Stimulated activated naive CD8-positive, alpha-beta T cell treated with anti-CD3 and anti-CD28 coated beads, Interleukin-15, amount 100 ng/mL, for 72 hours (primary cell): ENCODE data around the gene PRG2.
"Not testable (repeated sequence)": the region's sequence is repeated elsewhere in the genome, so short reads cannot be mapped to it uniquely, and the experiment has no call there.

Experiments used
- ATAC-seq: fragments of 150-1000 bp; cut with Tn5 transposase; 2 replicates; pipeline ENCODE4 v1.10.0; 2021; ENCODE audit warnings: mild to moderate bottlenecking, moderate library complexity
- DNase-seq, 2 donors: peaks; one replicate each; pipeline ENCODE4 v3.0.0; 2021 to 2022
- H3K27ac Mint-ChIP-seq, 2 donors: one replicate each; pipeline ENCODE4 v1.8.0; 2022; ENCODE audit warnings: mild to moderate bottlenecking in 2 of 2, mixed read lengths in 2 of 2, moderate library complexity in 2 of 2
- H3K27me3 Mint-ChIP-seq: one replicate; pipeline ENCODE4 v1.8.0; 2022; ENCODE audit warnings: mixed read lengths
- H3K4me1 Mint-ChIP-seq: one replicate; pipeline ENCODE4 v1.8.0; 2022; ENCODE audit warnings: mild to moderate bottlenecking, mixed read lengths
- H3K4me3 Mint-ChIP-seq, 2 donors: one replicate each; pipeline ENCODE4 v1.8.0; 2022; ENCODE audit warnings: mild to moderate bottlenecking in 2 of 2, mixed read lengths in 2 of 2, moderate library complexity in 1 of 2
- H3K9me3 Mint-ChIP-seq, 2 donors: one replicate each; pipeline ENCODE4 v1.8.0; 2022; ENCODE audit warnings: mixed read lengths in 2 of 2

PRG2 gene

GRCh38 chr11:57407010-57407920 lies 16.8 kb upstream of the PRG2 start:
- peak overlapping the region; percentile 81 to 93 for H3K27ac Mint-ChIP-seq
- DNase-seq (no peak), ATAC-seq (no peak)
- no peaks in the 10 kb centered on the region for H3K9me3 Mint-ChIP-seq
- no peaks in the 10 kb centered on the region for H3K27me3 Mint-ChIP-seq
- H3K4me3 Mint-ChIP-seq = peak overlapping the region in 1 of 2 donors; percentile 49
- peaks cover 73% of the 10 kb centered on the region for H3K4me1 Mint-ChIP-seq

- DNase-seq (peak; percentile 29 to 64), ATAC-seq (peak; percentile 96)
- Mint-ChIP-seq H3K9me3 (no peaks in the 10 kb centered on the region), H3K27me3 (no peaks in the 10 kb centered on the region), H3K4me1 (peaks cover 70% of the 10 kb centered on the region), H3K27ac (peak overlapping the region; percentile 81 to 93), H3K4me3 (peak overlapping the region; percentile 15 to 49)
These were observed 16.0 kb upstream of the PRG2 start for GRCh38 chr11:57406337-57406904.

- H3K27ac Mint-ChIP-seq = peak overlapping the region in 1 of 2 donors; percentile 56
- H3K27me3 Mint-ChIP-seq = no peaks in the 10 kb centered on the region
- no peak for ATAC-seq
- no peak overlapping the region for H3K4me3 Mint-ChIP-seq
- no peaks in the 10 kb centered on the region for H3K9me3 Mint-ChIP-seq
- DNase-seq = no peak
- H3K4me1 Mint-ChIP-seq = peaks cover 63% of the 10 kb centered on the region
These were observed 14.9 kb upstream of the PRG2 start for GRCh38 chr11:57405271-57405860.

- H3K27me3 Mint-ChIP-seq = no peaks in the 10 kb centered on the region
- no peak for ATAC-seq
- H3K27ac Mint-ChIP-seq = no peak overlapping the region
- DNase-seq = no peak
- H3K4me1 Mint-ChIP-seq = peaks cover 47% of the 10 kb centered on the region
- H3K4me3 Mint-ChIP-seq = no peak overlapping the region
- no peaks in the 10 kb centered on the region for H3K9me3 Mint-ChIP-seq
These were observed 13.3 kb upstream of the PRG2 start for GRCh38 chr11:57403802-57404147.

GRCh38 chr11:57403003-57403801 lies 12.8 kb upstream of the PRG2 start:
- not testable (repeated sequence) for DNase-seq, ATAC-seq, H3K9me3 Mint-ChIP-seq, H3K4me3 Mint-ChIP-seq, H3K27me3 Mint-ChIP-seq
- H3K4me1 Mint-ChIP-seq = peaks cover 41% of the 10 kb centered on the region
- H3K27ac Mint-ChIP-seq = peak overlapping the region; percentile 35 to 78

GRCh38 chr11:57402188-57403002 lies 11.9 kb upstream of the PRG2 start:
- ATAC-seq (no peak), DNase-seq (no peak)
- Mint-ChIP-seq H3K9me3 (no peaks in the 10 kb centered on the region), H3K27ac (peak overlapping the region; percentile 35 to 78), H3K4me3 (no peak overlapping the region), H3K27me3 (no peaks in the 10 kb centered on the region), H3K4me1 (peaks cover 34% of the 10 kb centered on the region)

- DNase-seq (no peak), ATAC-seq (no peak)
- H3K9me3 Mint-ChIP-seq = no peaks in the 10 kb centered on the region
- no peak overlapping the region for H3K4me3 Mint-ChIP-seq
- peaks cover 11% of the 10 kb centered on the region for H3K4me1 Mint-ChIP-seq
- H3K27me3 Mint-ChIP-seq = no peaks in the 10 kb centered on the region
- no peak overlapping the region for H3K27ac Mint-ChIP-seq
These were observed 9.6 kb upstream of the PRG2 start for GRCh38 chr11:57399972-57400578.

- Mint-ChIP-seq H3K4me3 (no peak overlapping the region), H3K4me1 (peaks cover 10% of the 10 kb centered on the region), H3K27ac (no peak overlapping the region), H3K9me3 (no peaks in the 10 kb centered on the region), H3K27me3 (no peaks in the 10 kb centered on the region)
- DNase-seq (no peak), ATAC-seq (no peak)
These were observed 8.8 kb upstream of the PRG2 start for GRCh38 chr11:57399221-57399620.

- Mint-ChIP-seq H3K4me3 (no peak overlapping the region), H3K9me3 (no peaks in the 10 kb centered on the region), H3K4me1 (no peaks in the 10 kb centered on the region), H3K27me3 (no peaks in the 10 kb centered on the region), H3K27ac (no peak overlapping the region)
- DNase-seq (no peak), ATAC-seq (no peak)
These were observed 7.0 kb upstream of the PRG2 start for GRCh38 chr11:57397394-57397990.

GRCh38 chr11:57396744-57397143 lies 6.3 kb upstream of the PRG2 start:
- Mint-ChIP-seq H3K4me1 (no peaks in the 10 kb centered on the region), H3K9me3 (no peaks in the 10 kb centered on the region), H3K27ac (no peak overlapping the region), H3K27me3 (no peaks in the 10 kb centered on the region), H3K4me3 (no peak overlapping the region)
- DNase-seq (no peak), ATAC-seq (no peak)

- no peak for ATAC-seq
These were observed 5.6 kb upstream of the PRG2 start for GRCh38 chr11:57395905-57396623.

GRCh38 chr11:57394203-57394965 lies 3.9 kb upstream of the PRG2 start:
- ATAC-seq = no peak
- Mint-ChIP-seq H3K4me1 (no peaks in the 10 kb centered on the region), H3K27ac (no peak overlapping the region), H3K9me3 (no peaks in the 10 kb centered on the region), H3K4me3 (no peak overlapping the region), H3K27me3 (no peaks in the 10 kb centered on the region)
- DNase-seq = no peak

More at GRCh38 chr11:57395905-57396623, 5.6 kb upstream of the PRG2 start:
- H3K27me3 Mint-ChIP-seq = no peaks in the 10 kb centered on the region
- no peak overlapping the region for H3K27ac Mint-ChIP-seq
- no peaks in the 10 kb centered on the region for H3K9me3 Mint-ChIP-seq
- no peak overlapping the region for H3K4me3 Mint-ChIP-seq
- no peaks in the 10 kb centered on the region for H3K4me1 Mint-ChIP-seq
- DNase-seq = no peak

GRCh38 chr11:57392763-57393105 lies 2.3 kb upstream of the PRG2 start:
- H3K27ac Mint-ChIP-seq = no peak overlapping the region
- H3K4me3 Mint-ChIP-seq = no peak overlapping the region
- H3K27me3 Mint-ChIP-seq = no peaks in the 10 kb centered on the region
- DNase-seq (no peak), ATAC-seq (no peak)
- no peaks in the 10 kb centered on the region for H3K9me3 Mint-ChIP-seq
- no peaks in the 10 kb centered on the region for H3K4me1 Mint-ChIP-seq
